Smooth muscle cell (in vitro differentiated cells): ENCODE results near the gene BDKRB1. TPM values are rescaled to one million over a fixed set of nuclear protein-coding genes. Genes with fewer than 3 reads are reported as not detected.

Source experiments
- DNase-seq: peaks from one replicate; lab custom pipeline; 2025; ENCODE audit not compliant: unreplicated experiment; lab: John Stamatoyannopoulos, UW
- H2AFZ ChIP-seq: fragments of 200-600 bp; sonication (generic); 2 replicates; pipeline ENCODE4 v1.6.0; 2016; ENCODE audit warnings: antibody characterized with exemption, low read depth, mild to moderate bottlenecking
- H3F3A ChIP-seq: fragments of 200-600 bp; sonication (generic); 2 replicates; pipeline ENCODE4 v1.6.0; 2017; ENCODE audit warnings: antibody characterized with exemption, low read depth
- H3K27ac ChIP-seq: fragments of 200-600 bp; sonication (generic); 2 replicates; pipeline ENCODE4 v1.5.1; 2016; ENCODE audit warnings: low read depth, mild to moderate bottlenecking
- H3K27me3 ChIP-seq: fragments of 200-600 bp; sonication (generic); 2 replicates; pipeline ENCODE4 v1.6.1; 2016; ENCODE audit warnings: low read depth, mild to moderate bottlenecking
- H3K36me3 ChIP-seq: fragments of 200-600 bp; sonication (generic); 2 replicates; pipeline ENCODE4 v1.5.1; 2016; ENCODE audit warnings: low read depth
- H3K4me1 ChIP-seq: fragments of 200-600 bp; sonication (generic); 2 replicates; pipeline ENCODE4 v1.5.1; 2016; ENCODE audit warnings: low read depth
- H3K4me2 ChIP-seq: fragments of 200-600 bp; sonication (generic); 2 replicates; pipeline ENCODE4 v1.6.0; 2016; ENCODE audit warnings: mild to moderate bottlenecking
- H3K4me3 ChIP-seq: fragments of 200-600 bp; sonication (generic); 2 replicates; pipeline ENCODE4 v1.5.1; 2016; ENCODE audit warnings: mild to moderate bottlenecking
- H3K79me2 ChIP-seq: fragments of 200-600 bp; sonication (generic); 2 replicates; pipeline ENCODE4 v1.6.0; 2016; ENCODE audit warnings: low read depth, mild to moderate bottlenecking
- H3K9ac ChIP-seq: fragments of 200-600 bp; sonication (generic); 2 replicates; pipeline ENCODE4 v1.6.0; 2016; ENCODE audit warnings: low read depth
- H3K9me3 ChIP-seq: fragments of 200-600 bp; sonication (generic); replicated peaks from 2 replicates; pipeline ENCODE4 v1.5.1; 2016; ENCODE audit warnings: low read depth
- H4K20me1 ChIP-seq: fragments of 200-600 bp; sonication (generic); 2 replicates; pipeline ENCODE4 v1.6.0; 2016; ENCODE audit warnings: low read depth
- CTCF ChIP-seq: fragments of 200-600 bp; sonication (generic); IDR thresholded peaks from 2 replicates; pipeline ENCODE4 v1.5.1; 2017; ENCODE audit warnings: borderline replicate concordance, mild to moderate bottlenecking, antibody characterized with exemption; ENCODE audit not compliant: insufficient read depth, poor library complexity, severe bottlenecking
- WGBS: methylation state at CpG from one replicate; pipeline ENCODE4 v1.1.7; 2016; ENCODE audit warnings: low lambda C conversion rate; 5-methylcytosine and 5-hydroxymethylcytosine counted together
- polyA plus RNA-seq: library from polyadenylated mRNA; unstranded; fragments of >200 nt; fragmentation: Nextera tagmentation; extraction: Ambion mirVana; gene quantifications from 2 replicates; pipeline ENCODE4 v1.2.1, GENCODE V29; 2016
- total RNA-seq: library from RNA; depleted of rRNA; stranded (reverse); fragments of >200 nt; gene quantifications from 2 replicates; pipeline ENCODE4 v1.2.3, GENCODE V29; 2014

BDKRB1 gene
- total and polyA plus RNA-seq, 2 experiments from 2014 or later: 28.2 to 29.3 TPM

GRCh38 chr14:96212140-96212539 lies 43.9 kb upstream of the BDKRB1 start:
- DNase-seq: no peak
- H3K4me3 ChIP-seq: no peak overlapping the region
- H3F3A ChIP-seq: peaks cover 12% of the 10 kb centered on the region
- H4K20me1 ChIP-seq: peaks cover 3% of the 10 kb centered on the region
- H3K4me2 ChIP-seq: no peak overlapping the region
- peaks cover 9% of the 10 kb centered on the region for H3K9me3 ChIP-seq
- H3K27me3 ChIP-seq: no peaks in the 10 kb centered on the region
- H2AFZ ChIP-seq: no peak overlapping the region
- no peak overlapping the region for H3K9ac ChIP-seq
- no peak overlapping the region for H3K27ac ChIP-seq
- H3K79me2 ChIP-seq: peaks cover 34% of the 10 kb centered on the region
- TF ChIP-seq CTCF: no peak
- H3K36me3 ChIP-seq: no peaks in the 10 kb centered on the region
- peaks cover 6% of the 10 kb centered on the region for H3K4me1 ChIP-seq

- no peak for DNase-seq
- Histone ChIP-seq H3K4me1 (peaks cover 6% of the 10 kb centered on the region), H3K27me3 (no peaks in the 10 kb centered on the region), H3K27ac (peak overlapping the region; percentile 81), H3K4me3 (no peak overlapping the region), H3K4me2 (no peak overlapping the region), H3K9me3 (peaks cover 9% of the 10 kb centered on the region), H3K79me2 (peaks cover 28% of the 10 kb centered on the region), H3F3A (peaks cover 12% of the 10 kb centered on the region), H4K20me1 (no peaks in the 10 kb centered on the region), H2AFZ (no peak overlapping the region), H3K9ac (no peak overlapping the region), H3K36me3 (no peaks in the 10 kb centered on the region)
- 92% methylated on average over 4 of the region's 4 CpGs for WGBS
- TF ChIP-seq CTCF: no peak
These were observed 43.1 kb upstream of the BDKRB1 start for GRCh38 chr14:96212896-96213295.

GRCh38 chr14:96213871-96214465 lies 42.0 kb upstream of the BDKRB1 start:
- Histone ChIP-seq H3K27me3 (no peaks in the 10 kb centered on the region), H3K4me3 (no peak overlapping the region), H4K20me1 (no peaks in the 10 kb centered on the region), H3F3A (peaks cover 12% of the 10 kb centered on the region), H3K36me3 (no peaks in the 10 kb centered on the region), H3K9ac (peak overlapping the region; percentile 51), H2AFZ (no peak overlapping the region), H3K27ac (peak overlapping the region; percentile 81), H3K9me3 (peaks cover 9% of the 10 kb centered on the region), H3K4me1 (peaks cover 6% of the 10 kb centered on the region), H3K4me2 (peak overlapping the region; percentile 40), H3K79me2 (peaks cover 20% of the 10 kb centered on the region)
- no peak for TF ChIP-seq CTCF
- WGBS: 49% methylated on average over 10 of the region's 10 CpGs
- peak; percentile 18 for DNase-seq

GRCh38 chr14:96214793-96215192 lies 41.2 kb upstream of the BDKRB1 start:
- Histone ChIP-seq H3K9ac (peak overlapping the region; percentile 34), H3K4me1 (peaks cover 6% of the 10 kb centered on the region), H3K4me2 (peak overlapping the region; percentile 40), H3F3A (peaks cover 12% of the 10 kb centered on the region), H4K20me1 (no peaks in the 10 kb centered on the region), H3K27ac (peak overlapping the region; percentile 81), H2AFZ (no peak overlapping the region), H3K4me3 (no peak overlapping the region), H3K36me3 (no peaks in the 10 kb centered on the region), H3K79me2 (peaks cover 17% of the 10 kb centered on the region), H3K27me3 (no peaks in the 10 kb centered on the region), H3K9me3 (peaks cover 9% of the 10 kb centered on the region)
- no peak for TF ChIP-seq CTCF
- DNase-seq: no peak
- 87% methylated on average over 4 of the region's 4 CpGs for WGBS
